Measurements from ENCODE around the gene KRT74.

Gene KRT74

GRCh38 chr12:52517888-52518287, 55.8 kb downstream of the KRT74 start:
- Histone ChIP-seq H3K27ac (ENCODE audit: low read length, poor library complexity, severe bottlenecking) (no peak overlapping the region), H2BK15ac (ENCODE audit: low read depth, poor library complexity, severe bottlenecking) (no peak overlapping the region), H2BK12ac (ENCODE audit: low read length in 2 of 2) (no peak overlapping the region), H2BK5ac (ENCODE audit: low read depth, low read length, poor library complexity, severe bottlenecking) (no peak overlapping the region), H2BK120ac (ENCODE audit: low read depth, low read length) (no peak overlapping the region), H3K4me3 (ENCODE audit: insufficient read depth in 1 of 2, low read depth in 1 of 2, low read length in 2 of 2) (no peak overlapping the region), H2AK5ac (ENCODE audit: low read length, severe bottlenecking) (no peak overlapping the region), H2AFZ (ENCODE audit: low read depth, low read length) (no peak overlapping the region), H3K27me3 (ENCODE audit: control insufficient read depth in 1 of 2, insufficient read depth in 1 of 2, low read length in 2 of 2) (peaks cover 19 to 78% of the 10 kb centered on the region in 2 experiments), H3K18ac (ENCODE audit: low read depth in 1 of 2, low read length in 2 of 2) (no peak overlapping the region), H3K4ac (ENCODE audit: low read depth in 1 of 2, low read length in 2 of 2) (no peak overlapping the region), H3K4me2 (ENCODE audit: low read length, poor library complexity, severe bottlenecking) (no peak overlapping the region), H4K91ac (ENCODE audit: low read length) (no peak overlapping the region), H3K79me1 (replicated peaks; ENCODE audit: low read length, poor library complexity, severe bottlenecking) (no peaks in the 10 kb centered on the region), H4K8ac (ENCODE audit: low read length) (no peak overlapping the region), H3K9ac (ENCODE audit: low read length) (no peak overlapping the region), H3K4me1 (ENCODE audit: control insufficient read depth, insufficient read depth, low read depth, low read length) (no peaks in the 10 kb centered on the region), H3K9me3 (ENCODE audit: control insufficient read depth, low read length) (no peaks in the 10 kb centered on the region), H3K36me3 (ENCODE audit: control insufficient read depth in 1 of 2, insufficient read depth in 2 of 2, low read depth in 1 of 2, low read length in 2 of 2) (no peaks in the 10 kb centered on the region), H3K23ac (ENCODE audit: low read length in 2 of 2) (no peak overlapping the region), H3K14ac (ENCODE audit: low read length in 2 of 2) (no peak overlapping the region)
- 75% methylated on average over 4 of the region's 5 CpGs for WGBS
- no peak for DNase-seq

- Histone ChIP-seq H3K36me3 (ENCODE audit: control insufficient read depth in 1 of 2, insufficient read depth in 2 of 2, low read depth in 1 of 2, low read length in 2 of 2) (no peaks in the 10 kb centered on the region), H3K23ac (ENCODE audit: low read length in 2 of 2) (no peak overlapping the region), H2AFZ (ENCODE audit: low read depth, low read length) (no peak overlapping the region), H2AK5ac (ENCODE audit: low read length, severe bottlenecking) (no peak overlapping the region), H3K18ac (ENCODE audit: low read depth in 1 of 2, low read length in 2 of 2) (no peak overlapping the region), H3K27ac (ENCODE audit: low read length, poor library complexity, severe bottlenecking) (no peak overlapping the region), H2BK12ac (ENCODE audit: low read length in 2 of 2) (no peak overlapping the region), H3K4ac (ENCODE audit: low read depth in 1 of 2, low read length in 2 of 2) (no peak overlapping the region), H3K27me3 (ENCODE audit: control insufficient read depth in 1 of 2, insufficient read depth in 1 of 2, low read length in 2 of 2) (peaks cover 12 to 71% of the 10 kb centered on the region in 2 experiments), H3K4me2 (ENCODE audit: low read length, poor library complexity, severe bottlenecking) (no peak overlapping the region), H3K4me1 (ENCODE audit: control insufficient read depth, insufficient read depth, low read depth, low read length) (no peaks in the 10 kb centered on the region), H3K79me1 (replicated peaks; ENCODE audit: low read length, poor library complexity, severe bottlenecking) (no peaks in the 10 kb centered on the region), H3K9me3 (ENCODE audit: control insufficient read depth, low read length) (no peaks in the 10 kb centered on the region), H3K9ac (ENCODE audit: low read length) (no peak overlapping the region), H4K91ac (ENCODE audit: low read length) (no peak overlapping the region), H4K8ac (ENCODE audit: low read length) (no peak overlapping the region), H3K4me3 (ENCODE audit: insufficient read depth in 1 of 2, low read depth in 1 of 2, low read length in 2 of 2) (no peak overlapping the region), H2BK120ac (ENCODE audit: low read depth, low read length) (no peak overlapping the region), H3K14ac (ENCODE audit: low read length in 2 of 2) (no peak overlapping the region), H2BK5ac (ENCODE audit: low read depth, low read length, poor library complexity, severe bottlenecking) (no peak overlapping the region), H2BK15ac (ENCODE audit: low read depth, poor library complexity, severe bottlenecking) (no peak overlapping the region)
- WGBS: 95% methylated on average over 12 of the region's 14 CpGs
- DNase-seq: no peak
These were observed 56.4 kb downstream of the KRT74 start for GRCh38 chr12:52517005-52517835.

DNA sequence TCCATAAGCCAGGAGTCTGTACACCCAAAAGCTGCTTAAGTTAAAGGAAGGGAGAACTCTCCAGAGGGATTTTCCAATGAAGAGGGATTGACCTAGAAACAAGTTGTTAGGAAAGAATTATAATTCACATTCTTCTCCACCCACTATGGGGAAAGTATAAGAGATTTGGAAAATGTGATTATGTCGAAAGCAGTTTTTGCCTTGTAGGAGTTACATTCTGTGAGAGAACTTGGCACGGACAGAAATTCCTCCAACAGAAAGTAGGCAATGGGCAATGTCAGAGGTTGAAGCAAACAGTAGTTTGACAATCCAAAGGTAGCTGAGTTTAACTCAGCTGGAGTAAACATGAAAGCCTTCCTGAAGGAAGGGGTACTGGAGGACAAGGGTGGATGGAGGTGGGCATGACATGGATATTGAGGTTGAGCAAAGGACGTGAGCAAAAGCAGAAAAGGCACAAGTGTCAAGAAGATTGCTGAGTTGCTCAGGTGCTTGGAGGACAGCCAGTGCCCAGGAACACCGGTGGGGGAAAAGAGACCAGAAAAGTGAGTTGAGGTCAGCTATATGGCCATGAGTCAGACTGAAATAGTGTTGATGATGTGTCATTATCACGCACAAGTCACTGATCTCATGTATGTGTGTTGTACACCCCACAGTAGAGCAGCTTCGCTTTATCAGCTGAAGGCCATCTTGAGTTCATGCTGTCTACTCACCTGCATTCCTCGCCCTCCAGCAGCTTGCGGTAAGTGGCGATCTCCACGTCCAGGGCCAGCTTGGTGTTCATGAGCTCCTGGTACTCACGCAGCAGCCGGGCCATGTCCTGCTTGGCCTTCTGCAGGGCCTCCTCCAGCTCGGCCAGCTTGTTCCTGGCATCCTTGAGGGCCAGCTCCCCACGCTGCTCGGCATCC, 57.5 kb downstream of the KRT74 start:
- 88% methylated on average over 15 of the region's 15 CpGs for whole genome bisulfite sequencing
- no peak overlapping the region for H3K9ac ChIP-seq (ENCODE audit: low read length)
- no peak overlapping the region for H3K4me2 ChIP-seq (ENCODE audit: low read length, poor library complexity, severe bottlenecking)
- H3K14ac ChIP-seq (ENCODE audit: low read length in 2 of 2): no peak overlapping the region
- H4K8ac ChIP-seq (ENCODE audit: low read length): no peak overlapping the region
- H3K27me3 ChIP-seq (ENCODE audit: control insufficient read depth in 1 of 2, insufficient read depth in 1 of 2, low read length in 2 of 2): peaks cover 4 to 61% of the 10 kb centered on the region in 2 experiments
- H2BK15ac ChIP-seq (ENCODE audit: low read depth, poor library complexity, severe bottlenecking): no peak overlapping the region
- no peak overlapping the region for H2AK5ac ChIP-seq (ENCODE audit: low read length, severe bottlenecking)
- no peak overlapping the region for H2BK5ac ChIP-seq (ENCODE audit: low read depth, low read length, poor library complexity, severe bottlenecking)
- no peak for DNase-seq
- H3K18ac ChIP-seq (ENCODE audit: low read depth in 1 of 2, low read length in 2 of 2): no peak overlapping the region
- H3K79me1 ChIP-seq (replicated peaks; ENCODE audit: low read length, poor library complexity, severe bottlenecking): no peaks in the 10 kb centered on the region
- H3K9me3 ChIP-seq (ENCODE audit: control insufficient read depth, low read length): no peaks in the 10 kb centered on the region
- H3K36me3 ChIP-seq (ENCODE audit: control insufficient read depth in 1 of 2, insufficient read depth in 2 of 2, low read depth in 1 of 2, low read length in 2 of 2): no peaks in the 10 kb centered on the region
- no peak overlapping the region for H3K4ac ChIP-seq (ENCODE audit: low read depth in 1 of 2, low read length in 2 of 2)
- H2AFZ ChIP-seq (ENCODE audit: low read depth, low read length): no peak overlapping the region
- H3K4me3 ChIP-seq (ENCODE audit: insufficient read depth in 1 of 2, low read depth in 1 of 2, low read length in 2 of 2): no peak overlapping the region
- no peak overlapping the region for H2BK120ac ChIP-seq (ENCODE audit: low read depth, low read length)
- no peak overlapping the region for H3K27ac ChIP-seq (ENCODE audit: low read length, poor library complexity, severe bottlenecking)
- no peaks in the 10 kb centered on the region for H3K4me1 ChIP-seq (ENCODE audit: control insufficient read depth, insufficient read depth, low read depth, low read length)
- H2BK12ac ChIP-seq (ENCODE audit: low read length in 2 of 2): no peak overlapping the region
- H3K23ac ChIP-seq (ENCODE audit: low read length in 2 of 2): no peak overlapping the region
- H4K91ac ChIP-seq (ENCODE audit: low read length): no peak overlapping the region

Measured in mesenchymal stem cell (in vitro differentiated cells and primary cell).